GM08714 (cell line): ENCODE data around the gene CHRNB2.
A peak's percentile ranks its signal among the peaks of the same experiment; 100 is the strongest.

Experiments
- H3K4me3 ChIP-seq: fragments of 200-500 bp; sonication (Bioruptor generic); 2 replicates; pipeline ENCODE4 v1.5.1; 2014; ENCODE audit warnings: mild to moderate bottlenecking, low read length, inconsistent platforms
- ZNF274 ChIP-seq: IDR thresholded peaks from 2 replicates; pipeline ENCODE4 v1.6.1; 2012; ENCODE audit warnings: mild to moderate bottlenecking, low read depth, low read length

CHRNB2 gene

DNA sequence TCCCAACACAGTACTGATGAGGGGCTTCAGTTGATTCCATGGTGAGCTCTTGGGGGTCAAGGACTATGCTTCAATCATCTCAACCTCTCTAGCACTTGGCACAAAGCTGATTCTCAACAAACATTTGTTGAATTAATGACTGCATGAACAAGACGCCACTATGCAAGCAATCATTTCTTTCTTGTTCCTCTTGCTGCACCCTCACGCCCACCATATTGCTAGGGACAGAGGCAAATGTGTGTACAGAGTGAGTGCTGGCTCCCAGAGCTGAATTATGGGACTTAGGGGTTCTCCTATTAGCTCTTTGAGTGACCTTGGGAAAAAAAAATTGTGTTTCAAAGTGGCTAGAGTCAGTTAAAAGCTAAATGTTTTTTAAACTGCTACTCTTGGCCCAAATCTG lies 38.0 kb downstream of the CHRNB2 start:
- peak overlapping the region; percentile 14; the same call in 1 of the 2 replicates for H3K4me3 ChIP-seq
- TF ChIP-seq ZNF274 = no peak

GRCh38 chr1:154607106-154607608 lies 39.6 kb downstream of the CHRNB2 start:
- TF ChIP-seq ZNF274 = no peak
- peak overlapping the region; percentile 90 for H3K4me3 ChIP-seq

GRCh38 chr1:154607609-154608396 lies 40.2 kb downstream of the CHRNB2 start, which contains the start of gene ADAR:
Gene ADAR (minus strand): TSS chr1:154608186. CDS start chr1:154608006, 180 bp downstream.
- TF ChIP-seq ZNF274 = no peak
- H3K4me3 ChIP-seq = peak within 1 kb of the TSS; percentile 90

- no peak for TF ChIP-seq ZNF274
- peak overlapping the region; percentile 90 for H3K4me3 ChIP-seq
These were observed 41.1 kb downstream of the CHRNB2 start for GRCh38 chr1:154608397-154609270.

- no peak for TF ChIP-seq ZNF274
These were observed 42.1 kb downstream of the CHRNB2 start for GRCh38 chr1:154609398-154610380.

GRCh38 chr1:154611150-154611862 lies 43.7 kb downstream of the CHRNB2 start:
- no peak overlapping the region for H3K4me3 ChIP-seq
- TF ChIP-seq ZNF274 = no peak

More at GRCh38 chr1:154609398-154610380, 42.1 kb downstream of the CHRNB2 start:
- peak overlapping the region; percentile 90; the same call in 1 of the 2 replicates for H3K4me3 ChIP-seq

- TF ChIP-seq ZNF274 = no peak
- H3K4me3 ChIP-seq = no peak overlapping the region
These were observed 46.7 kb downstream of the CHRNB2 start for GRCh38 chr1:154614247-154614646.

DNA sequence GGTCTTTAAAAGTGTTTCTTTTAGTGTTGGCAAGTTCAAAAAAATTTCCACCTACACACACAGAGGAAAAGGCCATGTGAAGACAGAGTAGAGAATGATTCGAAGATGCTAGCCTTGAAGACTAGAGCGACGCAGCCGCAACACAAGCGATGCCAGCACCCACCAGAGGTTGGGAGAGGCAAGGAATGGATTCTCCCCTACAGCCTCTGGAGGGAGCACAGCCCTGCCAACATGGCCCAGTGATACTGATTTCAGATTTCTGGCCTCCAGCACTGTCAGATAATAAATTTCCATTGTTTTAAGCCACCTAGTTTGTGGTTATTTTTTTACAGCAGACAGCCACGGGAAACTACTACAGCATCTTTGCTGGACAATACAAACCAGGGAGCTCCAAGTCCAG lies 47.3 kb downstream of the CHRNB2 start:
- TF ChIP-seq ZNF274 = no peak
- no peak overlapping the region for H3K4me3 ChIP-seq

- no peak for TF ChIP-seq ZNF274
- H3K4me3 ChIP-seq = no peak overlapping the region
These were observed 47.8 kb downstream of the CHRNB2 start for GRCh38 chr1:154615411-154615810.

- no peak overlapping the region for H3K4me3 ChIP-seq
- no peak for TF ChIP-seq ZNF274
These were observed 49.2 kb downstream of the CHRNB2 start for GRCh38 chr1:154616659-154617345.

DNA sequence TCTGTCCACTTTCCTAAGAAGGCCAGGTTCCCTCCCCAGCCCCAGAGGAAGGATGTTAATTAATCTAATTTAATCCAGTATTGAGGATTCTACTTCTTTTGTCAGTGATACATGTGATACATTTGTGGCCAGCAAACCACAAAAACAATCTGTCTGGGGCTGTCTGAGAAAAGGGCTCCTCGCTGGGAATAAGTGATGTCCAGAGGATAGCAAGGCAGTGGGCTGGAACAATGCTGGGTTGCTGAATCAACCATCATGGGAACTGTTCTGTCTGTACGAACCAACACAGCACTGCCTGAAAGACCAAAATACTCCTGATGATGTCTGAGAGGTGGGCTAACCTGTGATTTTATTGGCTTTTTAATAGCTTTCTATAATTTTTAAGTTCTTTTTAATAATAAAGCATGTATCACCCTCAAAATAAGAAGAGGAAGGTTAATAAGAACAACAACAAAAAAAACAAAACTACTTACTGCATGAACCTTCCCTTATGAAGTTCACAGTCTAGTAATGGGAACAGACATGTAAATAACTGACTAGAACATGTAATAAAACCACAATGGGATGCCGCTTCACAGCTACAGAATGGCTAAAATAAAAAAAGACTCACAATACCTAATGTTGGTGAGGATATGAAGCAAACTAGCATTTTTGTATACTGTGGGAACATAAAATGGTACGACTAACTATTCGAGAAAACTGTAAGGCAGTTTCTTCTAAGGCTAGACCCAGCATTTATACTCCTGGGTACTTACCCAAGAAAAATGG lies 51.8 kb downstream of the CHRNB2 start:
- no peak overlapping the region for H3K4me3 ChIP-seq
- no peak for TF ChIP-seq ZNF274

- TF ChIP-seq ZNF274 = no peak
- no peak overlapping the region for H3K4me3 ChIP-seq
These were observed 53.2 kb downstream of the CHRNB2 start for GRCh38 chr1:154620751-154621150.
